ENCODE results near the gene LARP4.
"Not testable (repeated sequence)": the region's sequence is repeated elsewhere in the genome, so short reads cannot be mapped to it uniquely, and the experiment has no call there.

The LARP4 gene

DNA sequence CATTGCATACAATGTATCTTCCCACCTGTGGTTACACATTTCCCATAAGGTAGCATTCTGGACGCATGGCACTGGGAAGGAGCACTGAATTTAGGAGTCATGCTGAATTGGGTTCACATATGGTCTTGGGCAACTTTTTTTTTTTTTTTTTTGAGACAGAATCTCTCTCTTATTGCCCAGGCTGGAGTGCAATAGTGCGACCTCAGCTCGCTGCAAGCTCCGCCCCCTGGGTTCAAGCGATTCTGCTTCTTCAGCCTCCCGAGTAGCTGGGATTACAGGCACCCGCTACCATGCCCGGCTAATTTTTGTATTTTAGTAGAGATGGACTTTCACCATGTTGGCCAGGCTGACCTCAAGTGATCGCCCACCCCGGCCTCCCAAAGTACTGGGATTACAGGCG lies 117.4 kb downstream of the LARP4 start:
- peaks cover 4% of the 10 kb centered on the region for H3K4me1 ChIP-seq (ENCODE audit: insufficient read depth, low read length)

DNA sequence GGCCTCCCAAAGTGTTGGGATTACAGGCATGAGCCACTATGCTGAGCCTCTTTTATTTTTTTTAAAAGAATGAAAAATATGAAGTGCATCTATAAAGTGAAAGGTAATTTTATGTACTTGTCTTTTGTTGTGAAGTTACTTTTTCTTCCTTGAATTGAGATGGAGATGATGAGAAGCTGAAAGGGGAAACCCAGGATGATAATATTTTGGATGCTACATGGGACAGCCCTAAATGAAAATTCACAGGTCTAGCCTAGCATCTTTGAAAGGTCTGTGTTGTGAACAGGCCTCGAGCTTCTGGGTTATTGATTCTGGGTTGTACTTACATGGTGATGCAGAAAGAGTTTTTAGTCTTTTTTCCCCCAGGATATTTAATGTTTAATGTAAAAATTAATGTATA lies 118.7 kb downstream of the LARP4 start:
- no peaks in the 10 kb centered on the region for H3K27me3 ChIP-seq (ENCODE audit: control insufficient read depth in 1 of 2, insufficient read depth in 2 of 2, low read length in 2 of 2)
- no peak overlapping the region for H3K4me3 ChIP-seq (ENCODE audit: low read depth in 1 of 2, low read length in 2 of 2)
- no peaks in the 10 kb centered on the region for H3K36me3 ChIP-seq (ENCODE audit: insufficient read depth, low read length)
- peaks cover 4% of the 10 kb centered on the region for H3K4me1 ChIP-seq (ENCODE audit: insufficient read depth, low read length)
- H3K27ac ChIP-seq (ENCODE audit: low read depth, low read length) = no peak overlapping the region
- no peaks in the 10 kb centered on the region for H3K9me3 ChIP-seq (ENCODE audit: low read length)
- no peak overlapping the region for H3K9ac ChIP-seq (ENCODE audit: low read length)

More for the DNA sequence above, 117.4 kb downstream of the LARP4 start:
- Histone ChIP-seq H3K4me3 (ENCODE audit: low read depth in 1 of 2, low read length in 2 of 2) (no peak overlapping the region), H3K9me3 (ENCODE audit: low read length) (no peaks in the 10 kb centered on the region), H3K36me3 (ENCODE audit: insufficient read depth, low read length) (no peaks in the 10 kb centered on the region), H3K27me3 (ENCODE audit: control insufficient read depth in 1 of 2, insufficient read depth in 2 of 2, low read length in 2 of 2) (no peaks in the 10 kb centered on the region), H3K9ac (ENCODE audit: low read length) (no peak overlapping the region), H3K27ac (ENCODE audit: low read depth, low read length) (no peak overlapping the region)

DNA sequence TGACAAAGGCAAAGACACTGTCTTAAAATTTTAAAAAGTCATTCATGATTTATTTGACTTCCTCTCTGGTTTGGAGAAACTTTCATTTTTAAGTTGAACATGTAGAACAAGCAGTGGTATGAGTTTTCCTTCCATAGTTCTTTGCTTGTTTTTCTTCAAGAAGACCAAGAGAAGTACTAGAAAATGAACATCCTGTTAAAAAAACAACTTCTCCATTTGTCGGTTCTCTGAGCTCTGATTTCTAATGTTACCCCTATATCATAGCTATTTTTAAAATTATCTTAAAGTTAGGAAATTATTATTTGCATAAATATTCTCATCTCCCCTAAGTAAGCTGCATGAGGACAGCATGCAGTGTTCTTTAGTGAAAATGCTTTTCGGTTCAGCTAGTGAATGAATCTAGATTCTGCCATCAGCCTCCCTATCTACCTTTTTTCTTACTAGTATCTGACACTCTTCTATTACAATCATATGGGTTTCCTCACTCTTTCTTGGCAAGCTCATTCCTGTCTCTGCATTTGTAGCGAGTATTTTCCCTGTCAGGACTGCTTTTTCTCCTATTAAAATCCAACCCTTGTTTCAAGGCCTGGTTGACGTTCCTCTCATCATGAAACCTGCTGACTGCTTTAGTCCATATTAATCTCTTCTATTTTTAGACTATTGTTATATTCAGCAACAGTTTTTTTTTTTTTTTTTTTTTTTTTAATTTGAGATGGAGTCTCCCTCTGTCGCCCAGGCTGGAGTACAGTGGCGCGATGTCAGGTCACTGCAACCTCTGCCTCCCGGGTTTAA lies 119.9 kb downstream of the LARP4 start:
- H3K4me3 ChIP-seq (ENCODE audit: low read depth in 1 of 2, low read length in 2 of 2) = no peak overlapping the region
- H3K4me1 ChIP-seq (ENCODE audit: insufficient read depth, low read length) = no peaks in the 10 kb centered on the region
- H3K9ac ChIP-seq (ENCODE audit: low read length) = no peak overlapping the region
- no peaks in the 10 kb centered on the region for H3K27me3 ChIP-seq (ENCODE audit: control insufficient read depth in 1 of 2, insufficient read depth in 2 of 2, low read length in 2 of 2)
- no peaks in the 10 kb centered on the region for H3K9me3 ChIP-seq (ENCODE audit: low read length)
- no peaks in the 10 kb centered on the region for H3K36me3 ChIP-seq (ENCODE audit: insufficient read depth, low read length)
- no peak overlapping the region for H3K27ac ChIP-seq (ENCODE audit: low read depth, low read length)

DNA sequence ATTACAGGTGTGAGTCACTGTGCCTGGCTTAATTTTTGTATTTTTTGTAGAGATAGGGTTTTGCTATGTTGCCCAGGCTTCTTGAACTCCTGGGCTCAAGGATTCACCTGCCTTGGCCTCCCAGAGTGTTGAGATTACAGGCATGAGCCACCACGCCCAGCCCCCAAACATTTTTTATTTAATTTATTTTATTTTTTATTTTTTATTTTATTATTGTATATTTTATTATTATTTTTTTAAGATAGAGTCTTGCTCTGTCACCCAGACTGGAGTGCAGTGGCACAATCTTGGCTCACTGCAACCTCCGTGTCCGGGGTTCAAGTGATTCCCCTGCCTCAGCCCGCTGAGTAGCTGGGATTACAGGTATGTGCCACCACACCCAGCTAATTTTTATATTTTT lies 121.1 kb downstream of the LARP4 start:
- H3K36me3 ChIP-seq (ENCODE audit: insufficient read depth, low read length); H3K9me3 ChIP-seq (ENCODE audit: low read length); H3K27me3 ChIP-seq (ENCODE audit: control insufficient read depth in 1 of 2, insufficient read depth in 2 of 2, low read length in 2 of 2); H3K27ac ChIP-seq (ENCODE audit: low read depth, low read length); H3K4me3 ChIP-seq (ENCODE audit: low read depth in 1 of 2, low read length in 2 of 2); H3K9ac ChIP-seq (ENCODE audit: low read length); H3K4me1 ChIP-seq (ENCODE audit: insufficient read depth, low read length): not testable (repeated sequence)

DNA sequence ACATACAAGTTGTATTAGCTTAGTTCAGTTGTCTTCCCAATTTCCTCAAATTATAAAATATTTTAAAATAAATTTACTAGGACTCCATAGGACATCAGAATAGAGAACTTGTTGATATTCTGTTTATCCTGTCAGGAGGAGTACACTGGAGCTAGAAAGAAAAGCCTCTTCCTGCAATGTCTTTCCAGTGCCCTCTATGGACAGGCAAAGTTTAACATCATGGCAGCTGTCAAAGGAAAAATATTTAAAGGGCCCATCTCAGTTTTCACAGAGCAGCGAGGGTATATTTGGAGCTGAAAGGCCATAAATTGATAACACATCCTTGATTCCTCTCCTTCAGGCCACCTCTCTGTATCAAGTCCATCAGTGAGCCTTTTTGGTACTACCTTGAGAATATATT lies 123.1 kb downstream of the LARP4 start:
- H3K27ac ChIP-seq (ENCODE audit: low read depth, low read length) = no peak overlapping the region
- peaks cover 10% of the 10 kb centered on the region for H3K4me1 ChIP-seq (ENCODE audit: insufficient read depth, low read length)
- H3K9me3 ChIP-seq (ENCODE audit: low read length) = no peaks in the 10 kb centered on the region
- H3K9ac ChIP-seq (ENCODE audit: low read length) = no peak overlapping the region
- H3K27me3 ChIP-seq (ENCODE audit: control insufficient read depth in 1 of 2, insufficient read depth in 2 of 2, low read length in 2 of 2) = no peaks in the 10 kb centered on the region
- H3K36me3 ChIP-seq (ENCODE audit: insufficient read depth, low read length) = no peaks in the 10 kb centered on the region
- no peak overlapping the region for H3K4me3 ChIP-seq (ENCODE audit: low read depth in 1 of 2, low read length in 2 of 2)

DNA sequence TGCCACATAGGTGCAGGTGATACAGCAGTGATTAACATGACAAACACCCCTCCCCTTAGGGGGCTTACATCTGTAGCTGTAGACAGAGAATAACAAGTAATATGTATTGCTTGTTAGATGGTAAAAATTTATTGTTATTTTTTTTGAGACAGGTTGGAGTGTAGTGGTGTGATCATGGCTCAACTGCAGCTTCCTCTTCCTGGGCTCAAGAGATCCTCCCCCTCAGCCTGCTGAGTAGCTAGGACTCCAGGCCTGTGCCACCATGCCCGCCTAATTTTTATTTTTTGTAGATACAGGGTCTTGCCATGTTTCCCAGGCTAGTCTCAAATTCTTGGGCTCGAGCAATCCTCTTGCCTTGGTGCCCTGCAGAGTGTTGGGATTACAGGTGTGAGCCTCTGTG lies 123.9 kb downstream of the LARP4 start:
- H3K4me1 ChIP-seq (ENCODE audit: insufficient read depth, low read length) = peaks cover 10% of the 10 kb centered on the region
- no peaks in the 10 kb centered on the region for H3K36me3 ChIP-seq (ENCODE audit: insufficient read depth, low read length)
- no peaks in the 10 kb centered on the region for H3K27me3 ChIP-seq (ENCODE audit: control insufficient read depth in 1 of 2, insufficient read depth in 2 of 2, low read length in 2 of 2)
- no peak overlapping the region for H3K4me3 ChIP-seq (ENCODE audit: low read depth in 1 of 2, low read length in 2 of 2)
- no peak overlapping the region for H3K27ac ChIP-seq (ENCODE audit: low read depth, low read length)
- no peak overlapping the region for H3K9ac ChIP-seq (ENCODE audit: low read length)
- no peaks in the 10 kb centered on the region for H3K9me3 ChIP-seq (ENCODE audit: low read length)

DNA sequence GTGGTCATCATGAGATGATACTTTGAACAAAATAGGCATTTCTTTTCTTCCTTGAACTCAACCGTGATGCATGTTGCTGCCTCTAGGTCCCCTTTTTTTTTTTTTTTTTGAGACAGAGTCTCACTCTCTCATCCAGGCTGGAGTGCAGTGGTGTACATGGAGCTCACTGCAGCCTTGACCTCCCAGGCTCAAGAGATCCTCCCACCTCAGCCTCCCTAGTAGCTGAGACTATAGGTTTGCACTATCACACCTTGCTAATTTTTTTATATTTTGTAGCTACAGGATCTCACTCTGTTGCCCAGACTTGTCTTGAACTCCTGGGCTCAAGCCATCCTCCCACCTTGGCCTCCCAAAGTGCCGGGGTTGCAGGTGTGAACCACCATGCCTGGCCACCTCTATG lies 124.7 kb downstream of the LARP4 start:
- H3K4me3 ChIP-seq (ENCODE audit: low read depth in 1 of 2, low read length in 2 of 2) = no peak overlapping the region
- no peaks in the 10 kb centered on the region for H3K36me3 ChIP-seq (ENCODE audit: insufficient read depth, low read length)
- no peak overlapping the region for H3K9ac ChIP-seq (ENCODE audit: low read length)
- H3K27me3 ChIP-seq (ENCODE audit: control insufficient read depth in 1 of 2, insufficient read depth in 2 of 2, low read length in 2 of 2) = no peaks in the 10 kb centered on the region
- peaks cover 10% of the 10 kb centered on the region for H3K4me1 ChIP-seq (ENCODE audit: insufficient read depth, low read length)
- H3K9me3 ChIP-seq (ENCODE audit: low read length) = no peaks in the 10 kb centered on the region
- H3K27ac ChIP-seq (ENCODE audit: low read depth, low read length) = no peak overlapping the region

DNA sequence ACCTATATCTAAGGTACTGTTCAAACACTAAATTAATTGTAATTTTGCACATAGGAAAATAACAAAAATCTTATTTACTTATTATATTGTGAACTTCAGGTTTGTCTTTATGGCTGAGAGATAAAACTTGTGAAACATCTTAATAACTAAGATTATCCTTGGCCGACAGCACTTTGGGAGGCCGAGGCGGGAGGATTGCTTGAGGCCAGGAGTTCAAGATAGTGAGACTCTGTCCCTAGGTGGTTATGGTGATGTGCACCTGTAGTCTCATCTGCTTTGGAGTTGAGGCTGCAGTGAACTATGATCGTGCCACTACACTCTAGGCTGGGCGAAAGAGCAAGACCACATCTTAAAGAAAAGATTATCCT lies 126.7 kb downstream of the LARP4 start:
- Histone ChIP-seq H3K27ac (ENCODE audit: low read depth, low read length) (no peak overlapping the region), H3K27me3 (ENCODE audit: control insufficient read depth in 1 of 2, insufficient read depth in 2 of 2, low read length in 2 of 2) (no peaks in the 10 kb centered on the region), H3K4me1 (ENCODE audit: insufficient read depth, low read length) (peaks cover 10% of the 10 kb centered on the region), H3K4me3 (ENCODE audit: low read depth in 1 of 2, low read length in 2 of 2) (no peak overlapping the region), H3K9ac (ENCODE audit: low read length) (no peak overlapping the region), H3K9me3 (ENCODE audit: low read length) (no peaks in the 10 kb centered on the region), H3K36me3 (ENCODE audit: insufficient read depth, low read length) (no peaks in the 10 kb centered on the region)

DNA sequence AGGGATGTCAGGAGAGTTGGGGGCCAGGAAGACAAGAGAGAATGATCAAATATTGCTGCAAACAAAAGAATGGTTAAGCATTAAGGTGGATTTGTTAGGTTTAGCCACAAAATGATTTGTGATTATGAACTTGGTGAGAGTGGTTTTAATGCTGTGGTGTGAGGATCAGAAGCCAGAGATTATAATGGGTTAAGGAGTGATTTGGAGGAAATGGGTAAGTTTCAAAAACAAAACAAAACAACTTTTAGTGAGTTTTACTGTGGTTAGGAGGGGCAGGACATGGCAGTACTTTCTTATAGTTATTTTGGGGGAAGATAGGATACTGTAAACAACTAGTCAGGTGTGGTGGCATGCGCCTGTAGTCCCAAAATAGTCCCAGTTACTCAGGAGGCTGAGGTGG lies 128.1 kb downstream of the LARP4 start:
- Histone ChIP-seq H3K9me3 (ENCODE audit: low read length) (no peaks in the 10 kb centered on the region), H3K4me1 (ENCODE audit: insufficient read depth, low read length) (peaks cover 19% of the 10 kb centered on the region), H3K27me3 (ENCODE audit: control insufficient read depth in 1 of 2, insufficient read depth in 2 of 2, low read length in 2 of 2) (no peaks in the 10 kb centered on the region), H3K36me3 (ENCODE audit: insufficient read depth, low read length) (no peaks in the 10 kb centered on the region), H3K9ac (ENCODE audit: low read length) (no peak overlapping the region), H3K4me3 (ENCODE audit: low read depth in 1 of 2, low read length in 2 of 2) (no peak overlapping the region), H3K27ac (ENCODE audit: low read depth, low read length) (no peak overlapping the region)

DNA sequence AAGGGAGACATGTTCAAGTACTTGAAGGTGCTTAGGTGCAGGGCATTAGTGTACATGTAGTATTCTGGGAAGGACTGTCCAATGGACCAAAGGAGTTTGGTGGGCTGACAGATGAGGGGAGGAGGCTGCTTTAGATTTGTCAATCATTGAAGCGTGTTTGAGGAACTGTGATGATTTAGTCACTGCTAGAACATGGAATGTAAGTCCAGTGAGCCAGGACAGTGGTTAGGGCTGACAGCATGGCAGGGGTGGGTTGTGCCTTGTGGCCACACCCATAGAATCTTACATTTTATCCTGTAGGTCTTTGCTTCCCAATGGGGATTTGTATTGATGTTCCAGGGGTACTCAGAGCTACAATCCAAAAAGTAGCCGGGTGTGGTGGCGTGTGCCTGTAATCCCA lies 128.7 kb downstream of the LARP4 start:
- Histone ChIP-seq H3K27me3 (ENCODE audit: control insufficient read depth in 1 of 2, insufficient read depth in 2 of 2, low read length in 2 of 2) (no peaks in the 10 kb centered on the region), H3K4me1 (ENCODE audit: insufficient read depth, low read length) (peaks cover 19% of the 10 kb centered on the region)

More for the DNA sequence above, 128.7 kb downstream of the LARP4 start:
- no peak overlapping the region for H3K9ac ChIP-seq (ENCODE audit: low read length)
- no peaks in the 10 kb centered on the region for H3K36me3 ChIP-seq (ENCODE audit: insufficient read depth, low read length)
- no peak overlapping the region for H3K4me3 ChIP-seq (ENCODE audit: low read depth in 1 of 2, low read length in 2 of 2)
- H3K9me3 ChIP-seq (ENCODE audit: low read length) = no peaks in the 10 kb centered on the region
- H3K27ac ChIP-seq (ENCODE audit: low read depth, low read length) = no peak overlapping the region
